HG03442 (cell line): ENCODE results near the gene POLRMT.
"Not testable (repeated sequence)": the region's sequence is repeated elsewhere in the genome, so short reads cannot be mapped to it uniquely, and the experiment has no call there.

Experiments
- ATAC-seq: cut with Tn5 transposase; IDR thresholded peaks from one replicate; pipeline ENCODE4 v1.9.1; 2021; ENCODE audit warnings: mild to moderate bottlenecking, moderate library complexity; ENCODE audit not compliant: unreplicated experiment

Gene POLRMT

DNA sequence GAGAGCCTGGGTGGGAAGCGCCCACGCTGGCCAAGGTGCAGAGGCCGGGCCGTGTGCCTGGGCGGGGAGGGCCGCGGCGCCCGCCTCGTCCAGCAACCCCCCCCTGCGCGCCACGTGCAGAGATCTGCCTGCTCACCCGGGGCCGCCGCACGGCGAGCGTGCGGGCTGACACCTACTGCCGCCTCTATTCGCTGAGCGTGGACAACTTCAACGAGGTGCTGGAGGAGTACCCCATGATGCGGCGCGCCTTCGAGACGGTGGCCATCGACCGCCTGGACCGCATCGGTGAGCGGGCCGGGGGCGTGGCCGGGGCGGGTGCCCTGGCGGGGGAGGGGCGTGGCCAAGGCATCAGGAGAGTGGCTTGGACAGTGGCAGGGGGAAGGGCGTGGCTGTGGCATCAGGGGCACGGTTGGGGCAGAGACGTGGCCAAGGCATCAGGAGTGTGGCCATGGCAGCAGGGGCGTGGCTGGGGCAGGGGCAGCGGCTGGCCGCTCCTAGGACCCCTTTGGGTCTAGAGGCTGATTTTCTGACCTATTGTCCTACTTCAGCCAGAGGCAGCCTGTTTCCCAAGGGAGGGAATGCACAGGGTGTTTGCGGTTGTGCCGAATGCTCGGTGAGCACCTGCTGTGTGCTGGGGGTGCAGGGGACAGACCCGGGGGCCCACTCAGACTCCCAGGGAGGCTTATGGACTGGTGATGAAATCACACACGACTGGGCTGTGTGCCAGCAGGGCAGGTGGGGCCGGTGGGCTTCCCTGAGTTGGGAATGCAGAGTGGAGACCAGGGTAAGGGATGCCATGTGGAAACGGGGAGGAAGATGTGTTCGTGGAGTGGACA, 19.4 kb downstream of the POLRMT start:
- ATAC-seq, result no peak

DNA sequence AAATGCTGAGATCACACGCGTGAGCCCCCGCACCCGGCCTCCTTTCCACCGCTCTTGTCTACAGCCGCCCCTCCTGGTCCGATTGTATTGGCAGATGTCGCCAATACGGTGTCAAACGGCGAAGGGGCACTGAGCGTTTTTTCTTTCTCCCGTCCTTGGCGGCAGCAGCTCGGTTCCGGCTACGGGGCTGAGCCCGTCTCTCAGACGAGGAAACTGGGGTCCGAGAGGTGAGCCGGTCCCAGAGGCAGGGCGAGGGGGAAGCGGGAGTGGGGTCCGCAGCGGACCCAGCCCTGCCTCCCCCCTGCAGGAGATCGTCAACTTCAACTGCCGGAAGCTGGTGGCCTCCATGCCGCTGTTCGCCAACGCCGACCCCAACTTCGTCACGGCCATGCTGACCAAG, 20.4 kb downstream of the POLRMT start:
- ATAC-seq, result no peak

DNA sequence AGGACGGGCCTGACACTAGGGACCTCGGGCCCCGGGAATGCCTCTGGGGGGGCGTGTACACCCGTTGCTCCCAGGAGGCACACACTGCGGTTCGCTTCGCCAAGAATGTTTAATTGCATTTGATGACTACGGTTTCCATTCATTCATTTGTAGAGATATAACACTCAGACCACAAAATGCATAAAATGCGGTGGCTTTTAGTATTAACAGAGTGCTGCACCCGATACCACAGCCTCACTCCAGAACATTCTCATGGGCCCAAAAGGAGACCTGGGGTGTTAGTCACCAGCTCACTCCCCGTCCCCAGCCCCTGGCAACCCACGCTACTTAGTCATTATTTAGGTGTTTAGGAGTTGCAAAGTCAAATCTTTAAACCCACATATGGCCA, 21.9 kb downstream of the POLRMT start:
- ATAC-seq, result no peak

DNA sequence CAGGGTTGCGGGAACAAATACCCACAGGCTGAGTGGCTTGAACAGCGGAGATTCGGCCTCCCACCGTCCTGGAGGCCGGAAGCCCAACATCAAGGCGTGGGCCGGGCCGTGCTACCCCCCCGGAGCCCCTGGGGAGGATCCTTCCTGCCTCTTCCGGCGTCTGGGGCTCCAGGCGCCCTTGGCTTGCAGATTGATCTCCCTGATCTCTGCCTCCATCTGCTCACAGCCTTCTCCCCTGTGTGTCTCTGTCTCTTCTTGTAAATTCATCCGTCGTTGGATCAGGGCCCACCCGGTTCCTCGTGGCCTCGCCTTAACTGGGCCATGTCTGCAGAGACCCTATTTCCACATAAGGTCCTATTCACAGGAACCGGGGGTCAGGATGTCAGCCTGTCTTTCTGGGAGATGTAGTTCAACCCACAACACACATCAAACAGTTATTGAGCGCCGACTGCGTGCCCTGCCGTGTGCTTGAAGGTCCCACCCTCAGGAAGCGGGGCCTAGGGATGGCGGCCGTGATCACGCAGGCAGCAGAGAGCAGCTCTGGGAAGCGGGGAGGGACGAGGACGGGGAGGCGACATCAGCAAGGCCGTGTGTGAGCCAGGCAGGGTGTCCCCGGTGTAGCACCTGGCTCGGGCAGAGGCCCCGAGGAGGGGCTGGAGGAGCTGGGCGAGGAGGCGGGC, 22.4 kb downstream of the POLRMT start:
- no peak for ATAC-seq

DNA sequence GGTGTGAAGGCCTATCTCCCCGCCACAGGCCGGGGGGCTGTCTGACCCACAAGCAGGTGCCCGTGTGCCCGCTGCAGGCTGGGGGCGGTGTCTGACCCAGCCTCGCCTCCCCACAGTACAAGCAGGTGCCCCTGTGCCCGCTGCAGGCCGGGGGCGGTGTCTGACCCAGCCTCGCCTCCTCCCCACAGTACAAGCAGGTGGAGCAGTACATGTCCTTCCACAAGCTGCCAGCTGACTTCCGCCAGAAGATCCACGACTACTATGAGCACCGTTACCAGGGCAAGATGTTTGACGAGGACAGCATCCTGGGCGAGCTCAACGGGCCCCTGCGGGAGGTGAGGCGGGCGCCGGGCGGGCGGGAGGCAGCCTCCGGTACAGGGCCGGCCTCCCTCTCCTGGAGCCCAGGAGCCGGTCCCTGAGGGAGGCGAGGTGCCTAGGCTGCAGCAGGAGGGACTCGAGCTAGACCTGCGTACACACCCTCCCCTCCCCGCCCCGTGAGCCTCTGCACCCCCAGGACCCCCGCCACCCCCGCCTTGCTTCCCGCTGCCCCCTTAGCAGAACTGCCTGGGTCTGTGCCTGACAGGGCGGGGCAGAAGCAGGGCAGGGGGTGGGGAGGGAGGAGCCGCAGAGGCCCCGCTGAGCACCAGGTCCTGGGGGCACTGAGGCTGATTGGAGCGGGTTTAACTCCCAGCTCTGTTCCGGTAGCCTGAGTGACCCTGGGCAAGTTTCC, 23.1 kb downstream of the POLRMT start:
- ATAC-seq, result no peak

DNA sequence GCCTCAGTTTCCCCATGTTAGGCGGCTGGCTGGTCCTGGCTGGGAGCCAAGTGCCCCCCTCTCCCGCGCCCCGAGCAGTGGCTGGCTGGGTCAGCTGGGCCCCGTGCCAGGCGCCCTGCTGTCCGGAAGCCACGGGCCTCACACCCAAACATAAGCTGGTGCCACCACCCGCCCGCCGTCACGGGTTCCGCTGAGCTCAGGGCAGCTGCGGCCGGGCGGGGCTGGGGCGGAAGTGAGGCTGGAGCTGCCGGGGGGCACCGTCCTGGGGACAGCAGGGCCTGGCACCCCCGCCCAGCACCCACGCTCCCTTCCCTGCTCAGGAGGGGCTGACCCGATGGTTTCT, 24.4 kb downstream of the POLRMT start:
- ATAC-seq, result no peak

DNA sequence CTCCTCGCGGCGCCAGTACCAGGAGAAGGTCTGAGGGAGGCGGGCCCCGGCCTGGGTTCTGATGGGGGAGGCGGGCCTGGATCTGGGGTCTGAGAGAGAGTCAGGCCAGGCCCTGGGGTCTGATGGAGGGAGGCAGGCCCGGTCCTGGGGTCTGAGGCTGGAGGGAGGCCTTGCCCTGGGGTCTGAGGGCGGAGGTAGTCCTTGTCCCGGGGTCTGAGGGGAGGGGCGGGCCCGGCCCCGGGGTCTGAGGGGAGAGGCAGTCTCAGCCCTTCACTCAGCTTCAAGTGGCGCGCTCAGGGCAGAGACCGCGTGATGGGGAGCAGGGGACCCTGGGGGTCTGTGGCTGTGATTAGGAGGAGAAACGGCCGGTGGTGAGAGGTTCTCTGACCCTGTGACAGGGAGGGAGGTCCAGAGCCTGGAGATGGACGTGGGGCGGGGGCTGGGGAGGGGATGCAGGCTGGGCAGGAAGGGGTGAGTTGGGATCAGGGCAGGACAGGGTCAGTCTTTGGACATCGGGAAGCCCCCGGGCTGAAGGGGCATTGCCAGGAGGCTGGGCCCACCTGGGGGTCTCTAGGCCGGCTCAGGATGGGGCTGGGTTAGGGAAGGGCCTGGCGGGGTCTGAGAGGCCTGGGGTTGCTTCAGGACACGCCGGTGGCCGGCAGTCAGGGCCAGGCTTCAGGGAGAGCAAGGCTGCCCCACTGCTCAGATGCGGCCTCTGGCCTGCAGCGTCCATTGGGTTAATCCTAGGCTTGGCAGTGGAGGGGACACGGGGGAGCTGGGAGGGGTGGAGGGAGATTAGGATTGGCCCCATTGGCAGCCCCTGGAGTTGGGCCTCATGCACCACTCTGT, 25.0 kb downstream of the POLRMT start:
- ATAC-seq, result no peak

DNA sequence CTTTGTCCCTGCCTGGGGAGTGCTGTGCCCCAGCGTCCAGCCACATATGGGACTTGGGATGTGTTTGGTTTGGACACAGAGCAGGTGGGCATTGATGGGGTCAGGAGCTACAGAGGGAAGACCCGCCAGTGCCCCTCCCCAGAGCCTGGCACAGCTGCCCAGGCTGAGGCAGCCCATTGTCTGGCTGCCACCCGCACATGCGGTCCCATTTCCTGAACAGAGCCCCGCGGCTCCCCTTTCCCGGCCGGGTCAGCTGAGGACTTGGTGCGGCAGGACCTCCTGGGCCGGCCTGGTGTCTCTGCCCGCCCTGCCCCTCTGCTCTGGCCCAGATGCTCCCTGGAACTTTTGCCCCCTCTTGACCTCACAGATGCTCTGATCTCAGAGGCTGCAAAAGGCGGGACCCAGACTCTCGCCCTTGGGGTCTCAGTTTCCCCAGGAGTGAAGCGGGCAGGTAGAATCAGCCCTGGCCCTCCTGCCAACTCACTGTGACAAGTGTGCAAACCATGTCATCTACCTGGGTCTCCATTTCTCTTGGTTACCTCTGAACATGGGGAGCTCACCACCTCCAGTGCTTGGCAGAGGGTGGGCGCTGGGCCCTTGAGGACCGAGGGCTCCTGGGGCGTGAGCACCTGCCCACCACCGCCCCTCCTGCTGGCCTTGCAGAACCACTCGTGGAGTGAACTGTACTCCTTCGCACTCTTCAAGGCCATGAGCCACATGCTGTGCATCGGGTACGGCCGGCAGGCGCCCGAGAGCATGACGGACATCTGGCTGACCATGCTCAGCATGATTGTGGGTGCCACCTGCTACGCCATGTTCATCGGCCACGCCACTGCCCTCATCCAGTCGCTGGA, 25.8 kb downstream of the POLRMT start:
- no peak for ATAC-seq

DNA sequence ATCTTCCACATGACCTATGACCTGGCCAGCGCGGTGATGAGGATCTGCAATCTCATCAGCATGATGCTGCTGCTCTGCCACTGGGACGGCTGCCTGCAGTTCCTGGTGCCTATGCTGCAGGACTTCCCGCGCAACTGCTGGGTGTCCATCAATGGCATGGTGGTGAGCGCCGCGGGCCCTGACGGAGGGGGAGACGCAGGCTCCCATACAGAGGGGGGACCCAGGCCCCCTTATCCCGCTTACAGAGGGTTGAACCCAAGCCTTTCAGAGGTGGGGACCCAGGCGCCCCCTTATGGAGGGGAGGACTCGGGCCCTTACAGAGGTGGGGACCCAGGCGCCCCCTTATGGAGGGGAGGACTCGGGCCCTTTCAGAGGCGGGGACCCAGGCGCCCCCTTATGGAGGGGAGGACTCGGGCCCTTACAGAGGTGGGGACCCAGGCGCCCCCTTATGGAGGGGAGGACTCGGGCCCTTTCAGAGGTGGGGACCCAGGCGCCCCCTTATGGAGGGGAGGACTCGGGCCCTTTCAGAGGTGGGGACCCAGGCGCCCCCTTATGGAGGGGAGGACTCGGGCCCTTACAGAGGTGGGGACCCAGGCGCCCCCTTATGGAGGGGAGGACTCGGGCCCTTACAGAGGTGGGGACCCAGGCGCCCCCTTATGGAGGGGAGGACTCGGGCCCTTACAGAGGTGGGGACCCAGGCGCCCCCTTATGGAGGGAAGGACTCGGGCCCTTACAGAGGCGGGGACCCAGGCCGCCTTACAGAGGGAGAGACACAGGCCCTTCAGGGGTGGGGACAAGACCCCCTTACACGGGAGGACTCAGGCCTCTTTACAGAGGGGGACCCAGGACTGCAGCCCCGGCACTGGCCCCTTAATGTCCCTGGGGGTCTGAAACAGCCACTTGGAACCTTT, 28.0 kb downstream of the POLRMT start:
- not testable (repeated sequence) for ATAC-seq

DNA sequence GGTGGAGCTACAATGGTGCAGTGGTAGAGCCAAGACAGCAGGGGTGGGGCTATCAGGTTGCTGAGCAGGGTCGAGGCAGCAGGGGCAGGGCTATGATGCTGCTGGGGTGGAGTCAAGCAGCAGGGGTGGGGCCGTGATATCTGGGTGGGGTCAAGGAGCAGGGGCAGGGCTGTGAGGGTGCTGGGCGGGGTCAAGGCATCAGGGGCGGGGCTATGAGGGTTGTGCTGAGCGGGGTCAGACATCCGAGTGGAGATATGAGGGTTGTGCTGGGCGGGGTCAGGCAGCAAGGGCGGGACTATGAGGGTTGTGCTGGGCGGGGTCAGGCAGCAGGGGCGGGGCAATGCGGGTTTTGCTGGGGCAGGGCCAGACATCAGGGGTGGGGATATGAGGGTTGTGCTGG, 29.0 kb downstream of the POLRMT start:
- ATAC-seq, result no peak

DNA sequence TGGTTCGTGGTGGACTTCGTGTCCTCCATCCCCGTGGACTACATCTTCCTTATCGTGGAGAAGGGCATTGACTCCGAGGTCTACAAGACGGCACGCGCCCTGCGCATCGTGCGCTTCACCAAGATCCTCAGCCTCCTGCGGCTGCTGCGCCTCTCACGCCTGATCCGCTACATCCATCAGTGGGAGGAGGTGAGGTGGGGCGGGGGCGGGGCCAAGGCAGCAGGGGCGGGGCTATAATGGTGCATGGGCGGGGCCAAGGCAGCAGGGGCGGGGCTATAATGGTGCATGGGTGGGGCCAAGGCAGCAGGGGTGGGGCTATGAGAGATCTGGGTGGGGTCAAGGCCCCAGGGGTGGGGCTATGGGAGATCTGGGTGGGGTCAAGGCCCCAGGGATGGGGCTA, 29.6 kb downstream of the POLRMT start:
- ATAC-seq, result not testable (repeated sequence)

DNA sequence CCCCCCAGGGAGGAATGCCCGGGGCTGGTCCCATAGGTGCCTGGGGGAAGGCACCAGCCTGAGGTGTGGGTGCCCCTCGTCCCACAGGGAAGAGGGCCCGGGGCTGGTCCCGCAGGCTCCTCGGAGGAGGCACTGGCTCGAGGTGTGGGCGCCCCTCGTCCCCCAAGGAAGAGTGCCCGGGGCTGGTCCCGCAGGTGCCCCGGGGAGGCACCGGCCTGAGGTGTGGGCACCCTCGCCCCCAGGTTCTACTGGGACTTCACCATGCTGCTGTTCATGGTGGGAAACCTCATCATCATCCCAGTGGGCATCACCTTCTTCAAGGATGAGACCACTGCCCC, 30.1 kb downstream of the POLRMT start:
- not testable (repeated sequence) for ATAC-seq

DNA sequence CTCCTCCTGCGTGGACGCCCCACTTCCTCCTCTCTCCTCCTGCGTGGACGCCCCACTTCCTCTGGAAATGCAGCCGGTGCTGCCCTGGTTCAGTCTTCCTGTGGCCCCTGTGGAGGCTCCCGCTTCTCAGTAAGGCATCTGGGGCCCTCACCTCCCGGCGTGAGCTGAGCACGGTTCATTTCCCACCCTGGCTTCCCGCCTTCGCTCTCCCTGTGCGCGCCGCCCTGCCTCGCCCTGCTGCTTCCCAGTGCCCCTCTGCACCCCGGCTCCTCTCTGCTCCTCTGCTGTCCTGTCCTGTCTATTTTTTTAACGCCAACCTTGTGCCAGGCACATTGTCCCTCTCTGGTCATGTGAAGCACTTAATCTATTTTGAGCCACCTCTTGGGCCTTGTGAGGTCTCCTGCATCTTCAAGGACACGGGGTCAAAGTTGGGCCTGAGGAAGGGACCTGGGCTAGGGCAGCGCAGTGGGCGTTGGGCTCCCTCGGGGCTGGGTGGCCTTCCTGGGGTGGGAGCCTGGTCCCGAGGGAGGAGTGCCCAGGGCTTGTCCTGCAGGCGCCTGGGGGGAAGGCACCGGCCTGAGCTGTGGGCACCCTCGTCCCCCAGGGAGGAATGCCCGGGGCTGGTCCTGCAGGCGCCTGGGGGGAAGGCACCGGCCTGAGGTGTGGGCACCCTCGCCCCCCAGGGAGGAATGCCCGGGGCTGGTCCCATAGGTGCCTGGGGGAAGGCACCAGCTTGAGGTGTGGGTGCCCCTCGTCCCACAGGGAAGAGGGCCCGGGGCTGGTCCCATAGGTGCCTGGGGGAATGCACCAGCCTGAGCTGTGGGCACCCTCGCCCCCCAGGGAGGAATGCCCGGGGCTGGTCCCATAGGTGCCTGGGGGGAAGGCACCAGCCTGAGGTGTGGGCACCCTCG, 30.7 kb downstream of the POLRMT start:
- ATAC-seq, result no peak

DNA sequence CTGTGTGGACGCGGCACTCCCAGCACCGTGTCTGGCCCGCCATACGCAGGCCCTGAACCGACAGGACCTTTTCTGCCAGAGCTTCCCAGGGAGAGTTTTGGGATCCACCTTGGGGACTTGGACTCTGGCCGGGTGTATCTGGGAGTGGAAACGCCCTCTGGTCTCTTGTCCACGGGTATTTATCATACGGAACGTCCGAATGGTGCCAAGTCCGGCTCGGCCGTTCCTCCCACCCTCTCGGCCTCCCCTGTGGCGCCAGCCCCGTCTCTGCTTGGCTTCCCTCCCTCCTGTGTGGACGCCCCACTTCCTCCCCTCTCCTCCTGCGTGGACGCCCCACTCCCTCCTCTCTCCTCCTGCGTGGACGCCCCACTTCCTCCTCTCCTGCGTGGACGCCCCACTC, 31.5 kb downstream of the POLRMT start:
- ATAC-seq, result no peak

DNA sequence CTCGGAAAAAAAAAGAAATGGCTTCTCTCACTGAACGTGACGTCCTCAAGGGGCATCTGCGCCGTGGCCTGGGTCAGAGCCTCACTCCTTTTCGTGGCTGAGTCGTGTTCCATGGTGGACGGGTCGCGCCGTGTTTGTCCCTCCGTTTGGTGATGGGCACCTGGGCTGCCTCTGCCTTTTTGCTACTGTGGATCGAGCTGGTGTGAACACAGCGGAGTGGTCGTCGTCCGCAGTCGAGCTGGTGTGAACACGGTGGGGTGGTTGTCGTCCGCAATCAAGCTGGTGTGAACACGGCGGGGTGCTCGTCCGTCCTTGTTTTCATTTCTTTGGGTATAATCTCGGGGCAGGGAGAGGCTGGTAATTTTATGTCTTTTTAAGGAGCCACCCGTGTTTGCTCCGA, 32.0 kb downstream of the POLRMT start:
- no peak for ATAC-seq

DNA sequence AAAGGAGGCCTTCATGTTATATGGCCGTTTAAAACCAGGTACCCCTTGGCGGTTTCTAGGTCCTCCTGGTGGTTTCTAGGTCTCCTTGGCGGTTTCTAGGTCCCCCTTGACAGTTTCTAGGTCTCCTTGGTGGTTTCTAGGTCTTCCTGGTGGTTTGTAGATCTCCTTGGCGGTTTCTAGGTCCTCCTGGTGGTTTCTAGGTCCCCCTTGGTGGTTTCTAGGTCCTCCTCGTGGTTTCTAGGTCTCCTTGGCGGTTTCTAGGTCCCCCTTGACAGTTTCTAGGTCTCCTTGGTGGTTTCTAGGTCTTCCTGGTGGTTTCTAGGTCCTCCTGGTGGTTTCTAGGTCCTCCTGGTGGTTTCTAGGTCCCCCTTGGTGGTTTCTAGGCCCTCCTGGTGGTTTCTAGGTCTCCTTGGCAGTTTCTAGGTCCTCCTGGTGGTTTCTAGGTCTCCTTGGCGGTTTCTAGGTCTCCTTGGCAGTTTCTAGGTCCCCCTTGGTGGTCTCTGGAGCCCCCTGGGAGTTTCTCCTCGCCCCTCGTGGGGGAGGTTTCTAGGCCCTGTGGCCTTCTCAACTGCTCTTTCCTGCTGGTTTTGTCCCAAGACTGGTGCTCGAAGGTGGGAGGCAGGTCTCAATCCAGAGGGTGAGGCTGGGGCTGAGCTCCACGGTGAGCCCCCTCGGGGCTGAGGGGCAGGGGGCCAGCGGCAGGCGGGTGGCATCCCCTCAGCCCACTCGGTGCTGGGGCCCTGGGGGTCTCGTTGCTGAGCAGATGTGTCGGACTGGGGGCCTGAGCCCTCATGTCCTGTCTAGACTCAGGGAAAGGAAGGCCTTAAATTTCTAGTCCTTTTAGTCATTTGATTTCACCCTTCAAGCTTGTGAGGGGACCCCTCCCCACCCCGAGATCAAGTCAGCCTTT, 35.7 kb downstream of the POLRMT start:
- ATAC-seq, result no peak

DNA sequence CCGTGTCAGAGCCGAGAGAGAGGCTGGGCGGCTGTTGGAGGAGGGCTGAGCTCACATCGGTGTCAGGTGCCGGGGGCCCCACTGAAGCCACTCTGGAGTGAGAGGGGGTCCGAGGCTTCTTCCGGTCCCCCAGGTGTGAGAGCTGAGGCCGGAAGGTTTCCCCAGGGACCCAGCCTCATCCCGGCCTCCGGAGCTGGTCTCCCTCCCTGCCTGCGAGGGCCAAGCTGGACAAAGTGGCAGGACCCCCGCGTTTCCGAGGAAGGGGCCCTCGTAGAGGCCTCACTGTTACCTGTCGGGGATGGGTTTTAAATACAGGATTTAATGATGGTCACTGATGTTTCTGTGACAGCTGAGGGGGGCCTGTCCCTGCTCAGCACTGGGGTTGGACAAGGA, 37.1 kb downstream of the POLRMT start:
- no peak for ATAC-seq
